Fibroblast of lung (primary cell): ENCODE data around the gene KCNIP4. TPM values are rescaled to one million over a fixed set of nuclear protein-coding genes. Genes with fewer than 3 reads are reported as not detected.

Experiments
- DNase-seq, 2 donors: peaks; one replicate each; pipeline versions ENCODE4 v3.0.0 to v3.0.0-alpha.2; 2010; ENCODE audit warnings: low read depth in 2 of 2
- H2AFZ ChIP-seq: 2 replicates; pipeline ENCODE4 v1.5.1; 2012; ENCODE audit warnings: low read length, control low read depth, inconsistent platforms
- H3K27ac ChIP-seq: 2 replicates; pipeline ENCODE4 v1.5.1; 2011; ENCODE audit warnings: low read length, control low read depth; ENCODE audit not compliant: insufficient read depth
- H3K27me3 ChIP-seq: 2 replicates; pipeline ENCODE4 v1.5.1; 2011; ENCODE audit warnings: mild to moderate bottlenecking, low read length; ENCODE audit not compliant: control insufficient read depth, insufficient read depth
- H3K36me3 ChIP-seq: 2 replicates; pipeline ENCODE4 v1.5.1; 2011; ENCODE audit warnings: low read length; ENCODE audit not compliant: control insufficient read depth, insufficient read depth
- H3K4me1 ChIP-seq: 2 replicates; pipeline ENCODE4 v1.5.1; 2011; ENCODE audit warnings: low read length; ENCODE audit not compliant: control insufficient read depth, insufficient read depth; ENCODE audit errors: extremely low read depth
- H3K4me2 ChIP-seq: 2 replicates; pipeline ENCODE4 v1.5.1; 2011; ENCODE audit warnings: low read length, control low read depth; ENCODE audit not compliant: insufficient read depth; ENCODE audit errors: extremely low read depth
- H3K4me3 ChIP-seq, 4 experiments: fragments of 200-600 bp in 1 of 4; sonication (generic) in 1 of 4; replicated peaks in 1 of 4; 2 replicates each; pipeline ENCODE4 v1.5.1; 2011 to 2016; ENCODE audit warnings: low read length in 4 of 4, low read depth in 3 of 4, mild to moderate bottlenecking in 3 of 4, control low read depth in 2 of 4, inconsistent platforms in 1 of 4, mixed read lengths in 1 of 4; ENCODE audit not compliant: insufficient read depth in 1 of 4; ENCODE audit errors: control extremely low read depth in 1 of 4
- H3K79me2 ChIP-seq: 2 replicates; pipeline ENCODE4 v1.5.1; 2012; ENCODE audit warnings: mild to moderate bottlenecking, low read length, inconsistent platforms; ENCODE audit not compliant: control insufficient read depth, insufficient read depth
- H3K9ac ChIP-seq: 2 replicates; pipeline ENCODE4 v1.5.1; 2011; ENCODE audit warnings: mild to moderate bottlenecking, low read length, control low read depth; ENCODE audit not compliant: insufficient read depth
- H3K9me3 ChIP-seq: 2 replicates; pipeline ENCODE4 v1.5.1; 2012; ENCODE audit warnings: low read depth, low read length; ENCODE audit not compliant: control insufficient read depth, insufficient read depth
- H4K20me1 ChIP-seq: 2 replicates; pipeline ENCODE4 v1.5.1; 2011; ENCODE audit warnings: low read length; ENCODE audit not compliant: control insufficient read depth, insufficient read depth; ENCODE audit errors: extremely low read depth
- CTCF ChIP-seq, 2 donors: IDR thresholded peaks in 1 of 2; conservative IDR thresholded peaks in 1 of 2; 1 replicate in 1 of 2; 2 replicates in 1 of 2; pipeline ENCODE4 v1.5.1; 2011 to 2012; ENCODE audit warnings: low read length in 2 of 2, control low read depth in 1 of 2, inconsistent platforms in 1 of 2, low read depth in 1 of 2, mild to moderate bottlenecking in 1 of 2
- EZH2 ChIP-seq: IDR thresholded peaks from 2 replicates; pipeline ENCODE4 v1.5.1; 2012; ENCODE audit warnings: low read length, control low read depth, mild to moderate bottlenecking; ENCODE audit errors: missing control alignments
- polyA plus RNA-seq, 2 donors: library from polyadenylated mRNA; depleted of rRNA in 1 of 2; stranded (reverse) in 1 of 2; unstranded in 1 of 2; fragments of >200 nt; gene quantifications; 2 replicates each; pipeline ENCODE4 v1.2.1, GENCODE V29; 2011 to 2012; ENCODE audit warnings: missing spikeins in 1 of 2
- total RNA-seq: library from RNA; depleted of rRNA; stranded (reverse); fragments of >200 nt; gene quantifications from 2 replicates; pipeline ENCODE4 v1.2.1, GENCODE V29; 2014

Gene KCNIP4
- total and polyA plus RNA-seq, 2 donors (not counting 1 experiment from before 2014, with no cell fraction given): not detected

GRCh38 chr4:21728304-21728703 lies 220.3 kb downstream of the KCNIP4 start:
- Histone ChIP-seq H3K9ac (no peak overlapping the region), H4K20me1 (no peaks in the 10 kb centered on the region), H3K4me1 (no peaks in the 10 kb centered on the region), H3K27me3 (no peaks in the 10 kb centered on the region), H3K4me2 (no peak overlapping the region), H2AFZ (no peak overlapping the region), H3K79me2 (no peaks in the 10 kb centered on the region), H3K9me3 (no peaks in the 10 kb centered on the region), H3K27ac (no peak overlapping the region), H3K4me3 (no peak overlapping the region), H3K36me3 (no peaks in the 10 kb centered on the region)
- TF ChIP-seq EZH2 (no peak), CTCF (conservative IDR thresholded peaks at IDR 0.05 in 1 of 2, IDR thresholded peaks at IDR 0.05 in 1 of 2; ENCODE audit: low read depth in 1 of 2, low read length in 2 of 2) (no peak)
- no peak for DNase-seq

GRCh38 chr4:21726255-21726815 lies 222.2 kb downstream of the KCNIP4 start:
- Histone ChIP-seq H3K9ac (no peak overlapping the region), H3K79me2 (no peaks in the 10 kb centered on the region), H3K4me3 (no peak overlapping the region), H3K27ac (no peak overlapping the region), H4K20me1 (no peaks in the 10 kb centered on the region), H3K4me2 (no peak overlapping the region), H3K4me1 (no peaks in the 10 kb centered on the region), H2AFZ (no peak overlapping the region), H3K27me3 (no peaks in the 10 kb centered on the region), H3K36me3 (no peaks in the 10 kb centered on the region), H3K9me3 (no peaks in the 10 kb centered on the region)
- TF ChIP-seq EZH2: no peak
- no peak for TF ChIP-seq CTCF (conservative IDR thresholded peaks at IDR 0.05 in 1 of 2, IDR thresholded peaks at IDR 0.05 in 1 of 2; ENCODE audit: low read depth in 1 of 2, low read length in 2 of 2)
- peak; percentile 9 to 48 for DNase-seq

GRCh38 chr4:21722157-21722839 lies 226.3 kb downstream of the KCNIP4 start:
- H3K27ac ChIP-seq: no peak overlapping the region
- no peaks in the 10 kb centered on the region for H3K27me3 ChIP-seq
- H2AFZ ChIP-seq: no peak overlapping the region
- H3K4me1 ChIP-seq: no peaks in the 10 kb centered on the region
- no peak for TF ChIP-seq CTCF (conservative IDR thresholded peaks at IDR 0.05 in 1 of 2, IDR thresholded peaks at IDR 0.05 in 1 of 2; ENCODE audit: low read depth in 1 of 2, low read length in 2 of 2)
- TF ChIP-seq EZH2: no peak
- H3K36me3 ChIP-seq: no peaks in the 10 kb centered on the region
- no peaks in the 10 kb centered on the region for H3K9me3 ChIP-seq
- DNase-seq: peak in 1 of 2 donors; percentile 8
- H3K79me2 ChIP-seq: no peaks in the 10 kb centered on the region
- no peak overlapping the region for H3K4me2 ChIP-seq
- H4K20me1 ChIP-seq: no peaks in the 10 kb centered on the region
- no peak overlapping the region for H3K4me3 ChIP-seq
- no peak overlapping the region for H3K9ac ChIP-seq
